GM12878 (cell line): ENCODE measurements around the gene PAPOLA. TPM values are rescaled to one million over a fixed set of nuclear protein-coding genes. Genes with fewer than 3 reads are reported as not detected.

ENCODE experiments used
- ATAC-seq: fragments of 200-7000 bp; cut with Tn5 transposase; 3 replicates; pipeline ENCODE4 v1.9.1; 2020; ENCODE audit warnings: mild to moderate bottlenecking, moderate library complexity
- BruUV-seq: library from RNA; stranded (reverse); fragments of 400-500 nt; replicated peaks from 2 replicates; lab custom pipeline; 2021; lab: Mats Ljungman, UMichigan
- CTCF ChIA-PET: fragments of 300-600 bp; sonication (Branson Sonifier 250); formaldehyde crosslinking; extraction: SDS; loops from one replicate; lab custom pipeline; 2021; ENCODE audit warnings: inconsistent platforms; lab: Yijun Ruan, JAX
- POLR2A ChIA-PET: fragments of 350-600 bp; formaldehyde crosslinking; extraction: SDS; loops from one replicate; lab custom pipeline; 2021; ENCODE audit warnings: inconsistent platforms; lab: Charles Lee
- RAD21 ChIA-PET: fragments of 300-600 bp; sonication (Branson Sonifier 250); formaldehyde crosslinking; loops from one replicate; lab custom pipeline; 2023; ENCODE audit warnings: antibody characterized with exemption; ENCODE audit not compliant: unreplicated experiment; lab: Charles Lee
- SMC1A ChIA-PET: fragments of 300-600 bp; sonication (Branson Sonifier 250); formaldehyde crosslinking; loops from one replicate; lab custom pipeline; 2023; ENCODE audit not compliant: unreplicated experiment, uncharacterized antibody; lab: Charles Lee
- DNase-seq: peaks from one replicate; pipeline ENCODE4 v3.0.0-alpha.2; 2011; ENCODE audit warnings: low read depth, low spot score
- FAIRE-seq: peaks from 3 replicates; lab custom pipeline; 2011; peaks lifted over from hg19 to GRCh38; lab: Jason Lieb, UNC
- H2AFZ ChIP-seq: 2 replicates; pipeline ENCODE4 v1.6.0; 2011; ENCODE audit warnings: low read depth, low read length, control low read depth; ENCODE audit not compliant: control insufficient read depth
- H3K27ac ChIP-seq: 2 replicates; pipeline ENCODE4 v1.5.1; 2011; ENCODE audit warnings: control low read depth; ENCODE audit not compliant: control insufficient read depth, insufficient read depth
- H3K27me3 ChIP-seq, 2 experiments: replicated peaks in 1 of 2; 2 replicates each; pipeline versions ENCODE4 v1.6.0 to v1.6.1; 2011; ENCODE audit warnings: low read length in 1 of 2; ENCODE audit not compliant: control insufficient read depth in 2 of 2, insufficient read depth in 2 of 2
- H3K36me3 ChIP-seq, 2 experiments: 2 replicates each; pipeline ENCODE4 v1.5.1; 2011; ENCODE audit warnings: low read length in 1 of 2; ENCODE audit not compliant: control insufficient read depth in 2 of 2, insufficient read depth in 2 of 2
- H3K4me1 ChIP-seq: 2 replicates; pipeline ENCODE4 v1.6.1; 2011; ENCODE audit warnings: mild to moderate bottlenecking, low read length, moderate library complexity, mixed read lengths; ENCODE audit not compliant: control insufficient read depth, insufficient read depth
- H3K4me2 ChIP-seq: 2 replicates; pipeline ENCODE4 v1.6.0; 2011; ENCODE audit warnings: control low read depth; ENCODE audit not compliant: control insufficient read depth, insufficient read depth
- H3K4me3 ChIP-seq: fragments of 200-600 bp; sonication (generic); 2 replicates; pipeline ENCODE4 v1.5.1; 2016
- H3K79me2 ChIP-seq: 2 replicates; pipeline ENCODE4 v1.6.0; 2011; ENCODE audit warnings: low read length; ENCODE audit not compliant: control insufficient read depth, insufficient read depth
- H3K9ac ChIP-seq: 2 replicates; pipeline ENCODE4 v1.8.0; 2011; ENCODE audit warnings: low read length, control low read depth, mixed read lengths; ENCODE audit not compliant: control insufficient read depth, insufficient read depth
- H3K9me3 ChIP-seq: replicated peaks from 3 replicates; pipeline ENCODE4 v1.5.1; 2011; ENCODE audit warnings: mild to moderate bottlenecking, low read length; ENCODE audit not compliant: control insufficient read depth, insufficient read depth
- H4K20me1 ChIP-seq: 2 replicates; pipeline ENCODE4 v1.6.0; 2011; ENCODE audit not compliant: control insufficient read depth, insufficient read depth
- ASH2L ChIP-seq: fragments of 300-600, 200-600 bp; sonication (generic); IDR thresholded peaks from 2 replicates; pipeline ENCODE4 v1.6.1; 2017; ENCODE audit warnings: low read depth, mild to moderate bottlenecking, borderline replicate concordance
- CBFB ChIP-seq: IDR thresholded peaks from 2 replicates; pipeline ENCODE4 v1.6.1; 2016; ENCODE audit warnings: antibody characterized with exemption, low read depth
- CEBPB ChIP-seq, 2 experiments: fragments of 150-350 bp in 1 of 2; IDR thresholded peaks; 2 replicates each; pipeline ENCODE4 v1.6.1; 2012 to 2014; ENCODE audit warnings: low read depth in 2 of 2, low read length in 2 of 2, borderline replicate concordance in 1 of 2, inconsistent platforms in 1 of 2
- CHD4 ChIP-seq: fragments of 200-600 bp; sonication (generic); IDR thresholded peaks from 2 replicates; pipeline ENCODE4 v1.6.1; 2016; ENCODE audit warnings: mild to moderate bottlenecking
- CREM ChIP-seq: IDR thresholded peaks from 2 replicates; pipeline ENCODE4 v1.6.1; 2014; ENCODE audit warnings: antibody characterized with exemption, low read depth
- GABPA ChIP-seq: IDR thresholded peaks from 2 replicates; pipeline ENCODE4 v1.6.1; 2014; ENCODE audit warnings: antibody characterized with exemption, low read depth, mild to moderate bottlenecking, inconsistent platforms
- HCFC1 ChIP-seq: fragments of 150-350 bp; IDR thresholded peaks from 2 replicates; pipeline ENCODE4 v1.6.1; 2014; ENCODE audit warnings: low read length
- LARP7 ChIP-seq: fragments of 450-650 bp; IDR thresholded peaks from 2 replicates; pipeline ENCODE4 v1.6.1; 2017; ENCODE audit warnings: mild to moderate bottlenecking
- SIN3A ChIP-seq: IDR thresholded peaks from 2 replicates; pipeline ENCODE4 v1.6.1; 2012; ENCODE audit warnings: low read depth, low read length, improper control_type of control experiment
- TBL1XR1 ChIP-seq: IDR thresholded peaks from 2 replicates; pipeline ENCODE4 v1.6.1; 2012; ENCODE audit warnings: low read depth, low read length, improper control_type of control experiment
- ZZZ3 ChIP-seq: IDR thresholded peaks from 2 replicates; pipeline ENCODE4 v1.6.1; 2011; ENCODE audit warnings: low read depth; ENCODE audit not compliant: control insufficient read depth, insufficient read length
- WGBS: methylation state at CpG from one replicate; pipeline ENCODE4 v1.1.6; 2016; ENCODE audit warnings: low lambda C conversion rate; ENCODE audit not compliant: insufficient replicate concordance, insufficient coverage; ENCODE audit errors: missing lambda C conversion rate; 5-methylcytosine and 5-hydroxymethylcytosine counted together
- in situ Hi-C: fragments of 300-500 bp; cut with MboI; formaldehyde crosslinking; loops from 9 replicates; pipeline ENCODE4 v1.14.3; 2018; ENCODE audit warnings: mixed read lengths
- intact Hi-C: fragments of 100-400 bp; cut with micrococcal nuclease; formaldehyde crosslinking; loops from one replicate; pipeline ENCODE4 v1.14.2; 2022; ENCODE audit not compliant: unreplicated experiment
- polyA plus RNA-seq, 11 experiments: library from polyadenylated mRNA; depleted of rRNA in 4 of 11; unstranded in 6 of 11; stranded (reverse) in 5 of 11; fragments of >200 nt; fragmentation: Nextera tagmentation in 4 of 11; fragmentation: Illumina TruSeq in 1 of 11; extraction: Ambion mirVana in 4 of 11; extraction: Trizol in 1 of 11; gene quantifications; 1 replicate in 1 of 11; 2 replicates in 10 of 11; pipeline versions ENCODE4 v1.2.1 to v1.2.3, GENCODE V29; 2011 to 2016; ENCODE audit warnings: inconsistent platforms in 2 of 11, missing spikeins in 2 of 11, low read depth in 1 of 11
- total RNA-seq, 4 experiments: library from RNA; depleted of rRNA in 3 of 4; stranded (reverse); fragments of >200 nt in 3 of 4; fragmentation: Illumina TruSeq in 1 of 4; extraction: Trizol in 1 of 4; gene quantifications; 2 replicates each; pipeline versions ENCODE4 v1.2.1 to v1.2.3, GENCODE V29; 2013 to 2021
- TF ChIP-seq, protein P1 (sequence below): IDR thresholded peaks from 2 replicates; pipeline ENCODE4 v1.6.1; 2012; ENCODE audit warnings: low read length, inconsistent platforms
- TF ChIP-seq, protein P2 (sequence below): fragments of 450-650 bp; IDR thresholded peaks from 2 replicates; pipeline ENCODE4 v1.6.1; 2017; ENCODE audit warnings: mild to moderate bottlenecking, moderate library complexity
- TF ChIP-seq, protein P3 (sequence below): IDR thresholded peaks from 2 replicates; pipeline ENCODE4 v1.6.1; 2012; ENCODE audit warnings: low read depth, low read length, improper control_type of control experiment
- TF ChIP-seq, protein P4 (sequence below): IDR thresholded peaks from 2 replicates; pipeline ENCODE4 v1.6.1; 2011; ENCODE audit warnings: low read depth, low read length, improper control_type of control experiment, borderline replicate concordance
- TF ChIP-seq, protein P5 (sequence below): IDR thresholded peaks from 2 replicates; pipeline ENCODE4 v1.6.1; 2011; ENCODE audit warnings: borderline replicate concordance, low read depth, mild to moderate bottlenecking, moderate library complexity, low read length; ENCODE audit not compliant: insufficient read depth, poor library complexity, severe bottlenecking

PAPOLA gene
- total and polyA plus RNA-seq, 10 of the 15 experiments (the other 5 are each of a cell fraction or from before 2014, with no cell fraction given) = 46.0 to 185 (median 114) TPM

DNA sequence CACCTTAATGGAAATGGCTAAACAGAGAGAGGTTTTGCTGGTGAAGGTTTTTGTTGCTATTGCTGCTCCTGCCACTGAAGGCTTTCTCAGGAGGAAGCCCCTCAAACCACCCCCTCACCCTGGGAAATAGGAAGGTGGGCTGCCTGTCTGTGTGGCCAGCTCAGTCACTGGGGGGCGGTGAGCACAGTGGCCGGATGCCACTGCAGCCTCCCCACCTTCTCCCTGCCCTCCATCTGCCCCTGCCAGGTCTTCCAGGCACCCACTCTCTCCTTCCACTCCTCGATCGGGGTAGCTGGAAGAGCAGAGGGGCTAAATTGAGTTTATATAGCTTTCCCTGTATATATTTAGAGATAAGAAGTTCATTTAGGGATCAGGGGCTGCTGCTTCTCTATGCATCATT is 80.8 kb downstream of the PAPOLA start:
- Histone ChIP-seq H3K27me3 (no peaks in the 10 kb centered on the region; a peak in 1 of 4 replicates), H3K27ac (no peak overlapping the region), H3K4me3 (no peak overlapping the region), H4K20me1 (no peaks in the 10 kb centered on the region), H3K9ac (no peak overlapping the region), H3K79me2 (no peaks in the 10 kb centered on the region), H3K4me2 (no peak overlapping the region), H3K9me3 (no peaks in the 10 kb centered on the region), H3K4me1 (no peaks in the 10 kb centered on the region), H2AFZ (no peak overlapping the region), H3K36me3 (no peaks in the 10 kb centered on the region)
- ATAC-seq = no peak
- DNase-seq = no peak
- intact Hi-C loops (no loop called here), in situ Hi-C loops (loop anchor here (5.0 kb wide), 1 partner anchor 159 kb away; no protein-coding TSS in a partner anchor)
- POLR2A ChIA-PET = no interaction called here
- RAD21 ChIA-PET = interaction anchor here (0.8 to 1.2 kb wide), 3 partner anchors 158 to 277 kb away, joined by 3 to 5 read pairs (median 4); no protein-coding TSS in a partner anchor
- WGBS = 14% methylated on average over 4 of the region's 4 CpGs
- SMC1A ChIA-PET = interaction anchor here (1.5 to 1.8 kb wide), 2 partner anchors 157 to 270 kb away, joined by 4 to 10 read pairs; no protein-coding TSS in a partner anchor
- FAIRE-seq = no peak
- no TSS peak for BruUV-seq
- CTCF ChIA-PET = interaction anchor here (0.7 to 6.8 kb wide), 7 partner anchors 12 to 1550 kb away, joined by 3 to 49 read pairs (median 5); no protein-coding TSS in a partner anchor
- TF ChIP-seq, protein P1, sequence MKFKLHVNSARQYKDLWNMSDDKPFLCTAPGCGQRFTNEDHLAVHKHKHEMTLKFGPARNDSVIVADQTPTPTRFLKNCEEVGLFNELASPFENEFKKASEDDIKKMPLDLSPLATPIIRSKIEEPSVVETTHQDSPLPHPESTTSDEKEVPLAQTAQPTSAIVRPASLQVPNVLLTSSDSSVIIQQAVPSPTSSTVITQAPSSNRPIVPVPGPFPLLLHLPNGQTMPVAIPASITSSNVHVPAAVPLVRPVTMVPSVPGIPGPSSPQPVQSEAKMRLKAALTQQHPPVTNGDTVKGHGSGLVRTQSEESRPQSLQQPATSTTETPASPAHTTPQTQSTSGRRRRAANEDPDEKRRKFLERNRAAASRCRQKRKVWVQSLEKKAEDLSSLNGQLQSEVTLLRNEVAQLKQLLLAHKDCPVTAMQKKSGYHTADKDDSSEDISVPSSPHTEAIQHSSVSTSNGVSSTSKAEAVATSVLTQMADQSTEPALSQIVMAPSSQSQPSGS = no peak
- TF ChIP-seq CHD4 (no peak), SIN3A (no peak), GABPA (no peak), HCFC1 (no peak), ZZZ3 (no peak), TBL1XR1 (no peak), CEBPB (IDR thresholded peaks at IDR 0.05; ENCODE audit: borderline replicate concordance in 1 of 2, low read depth in 2 of 2, low read length in 2 of 2) (no peak), LARP7 (no peak), CREM (no peak), CBFB (no peak), ASH2L (no peak)
- TF ChIP-seq, protein P2, sequence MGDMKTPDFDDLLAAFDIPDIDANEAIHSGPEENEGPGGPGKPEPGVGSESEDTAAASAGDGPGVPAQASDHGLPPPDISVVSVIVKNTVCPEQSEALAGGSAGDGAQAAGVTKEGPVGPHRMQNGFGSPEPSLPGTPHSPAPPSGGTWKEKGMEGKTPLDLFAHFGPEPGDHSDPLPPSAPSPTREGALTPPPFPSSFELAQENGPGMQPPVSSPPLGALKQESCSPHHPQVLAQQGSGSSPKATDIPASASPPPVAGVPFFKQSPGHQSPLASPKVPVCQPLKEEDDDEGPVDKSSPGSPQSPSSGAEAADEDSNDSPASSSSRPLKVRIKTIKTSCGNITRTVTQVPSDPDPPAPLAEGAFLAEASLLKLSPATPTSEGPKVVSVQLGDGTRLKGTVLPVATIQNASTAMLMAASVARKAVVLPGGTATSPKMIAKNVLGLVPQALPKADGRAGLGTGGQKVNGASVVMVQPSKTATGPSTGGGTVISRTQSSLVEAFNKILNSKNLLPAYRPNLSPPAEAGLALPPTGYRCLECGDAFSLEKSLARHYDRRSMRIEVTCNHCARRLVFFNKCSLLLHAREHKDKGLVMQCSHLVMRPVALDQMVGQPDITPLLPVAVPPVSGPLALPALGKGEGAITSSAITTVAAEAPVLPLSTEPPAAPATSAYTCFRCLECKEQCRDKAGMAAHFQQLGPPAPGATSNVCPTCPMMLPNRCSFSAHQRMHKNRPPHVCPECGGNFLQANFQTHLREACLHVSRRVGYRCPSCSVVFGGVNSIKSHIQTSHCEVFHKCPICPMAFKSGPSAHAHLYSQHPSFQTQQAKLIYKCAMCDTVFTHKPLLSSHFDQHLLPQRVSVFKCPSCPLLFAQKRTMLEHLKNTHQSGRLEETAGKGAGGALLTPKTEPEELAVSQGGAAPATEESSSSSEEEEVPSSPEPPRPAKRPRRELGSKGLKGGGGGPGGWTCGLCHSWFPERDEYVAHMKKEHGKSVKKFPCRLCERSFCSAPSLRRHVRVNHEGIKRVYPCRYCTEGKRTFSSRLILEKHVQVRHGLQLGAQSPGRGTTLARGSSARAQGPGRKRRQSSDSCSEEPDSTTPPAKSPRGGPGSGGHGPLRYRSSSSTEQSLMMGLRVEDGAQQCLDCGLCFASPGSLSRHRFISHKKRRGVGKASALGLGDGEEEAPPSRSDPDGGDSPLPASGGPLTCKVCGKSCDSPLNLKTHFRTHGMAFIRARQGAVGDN = no peak
- TF ChIP-seq, protein P3, sequence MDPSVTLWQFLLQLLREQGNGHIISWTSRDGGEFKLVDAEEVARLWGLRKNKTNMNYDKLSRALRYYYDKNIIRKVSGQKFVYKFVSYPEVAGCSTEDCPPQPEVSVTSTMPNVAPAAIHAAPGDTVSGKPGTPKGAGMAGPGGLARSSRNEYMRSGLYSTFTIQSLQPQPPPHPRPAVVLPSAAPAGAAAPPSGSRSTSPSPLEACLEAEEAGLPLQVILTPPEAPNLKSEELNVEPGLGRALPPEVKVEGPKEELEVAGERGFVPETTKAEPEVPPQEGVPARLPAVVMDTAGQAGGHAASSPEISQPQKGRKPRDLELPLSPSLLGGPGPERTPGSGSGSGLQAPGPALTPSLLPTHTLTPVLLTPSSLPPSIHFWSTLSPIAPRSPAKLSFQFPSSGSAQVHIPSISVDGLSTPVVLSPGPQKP = no peak
- TF ChIP-seq, protein P4, sequence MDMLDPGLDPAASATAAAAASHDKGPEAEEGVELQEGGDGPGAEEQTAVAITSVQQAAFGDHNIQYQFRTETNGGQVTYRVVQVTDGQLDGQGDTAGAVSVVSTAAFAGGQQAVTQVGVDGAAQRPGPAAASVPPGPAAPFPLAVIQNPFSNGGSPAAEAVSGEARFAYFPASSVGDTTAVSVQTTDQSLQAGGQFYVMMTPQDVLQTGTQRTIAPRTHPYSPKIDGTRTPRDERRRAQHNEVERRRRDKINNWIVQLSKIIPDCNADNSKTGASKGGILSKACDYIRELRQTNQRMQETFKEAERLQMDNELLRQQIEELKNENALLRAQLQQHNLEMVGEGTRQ = no peak
- TF ChIP-seq, protein P5, sequence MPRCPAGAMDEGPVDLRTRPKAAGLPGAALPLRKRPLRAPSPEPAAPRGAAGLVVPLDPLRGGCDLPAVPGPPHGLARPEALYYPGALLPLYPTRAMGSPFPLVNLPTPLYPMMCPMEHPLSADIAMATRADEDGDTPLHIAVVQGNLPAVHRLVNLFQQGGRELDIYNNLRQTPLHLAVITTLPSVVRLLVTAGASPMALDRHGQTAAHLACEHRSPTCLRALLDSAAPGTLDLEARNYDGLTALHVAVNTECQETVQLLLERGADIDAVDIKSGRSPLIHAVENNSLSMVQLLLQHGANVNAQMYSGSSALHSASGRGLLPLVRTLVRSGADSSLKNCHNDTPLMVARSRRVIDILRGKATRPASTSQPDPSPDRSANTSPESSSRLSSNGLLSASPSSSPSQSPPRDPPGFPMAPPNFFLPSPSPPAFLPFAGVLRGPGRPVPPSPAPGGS = no peak
